ENCODE results near the gene UNKL. TPM values are rescaled to one million over a fixed set of nuclear protein-coding genes. Genes with fewer than 3 reads are reported as not detected.

The UNKL gene
- total and polyA plus RNA-seq, 2 donors (not counting 1 experiment from before 2014, with no cell fraction given) = 53.9 to 178 TPM

DNA sequence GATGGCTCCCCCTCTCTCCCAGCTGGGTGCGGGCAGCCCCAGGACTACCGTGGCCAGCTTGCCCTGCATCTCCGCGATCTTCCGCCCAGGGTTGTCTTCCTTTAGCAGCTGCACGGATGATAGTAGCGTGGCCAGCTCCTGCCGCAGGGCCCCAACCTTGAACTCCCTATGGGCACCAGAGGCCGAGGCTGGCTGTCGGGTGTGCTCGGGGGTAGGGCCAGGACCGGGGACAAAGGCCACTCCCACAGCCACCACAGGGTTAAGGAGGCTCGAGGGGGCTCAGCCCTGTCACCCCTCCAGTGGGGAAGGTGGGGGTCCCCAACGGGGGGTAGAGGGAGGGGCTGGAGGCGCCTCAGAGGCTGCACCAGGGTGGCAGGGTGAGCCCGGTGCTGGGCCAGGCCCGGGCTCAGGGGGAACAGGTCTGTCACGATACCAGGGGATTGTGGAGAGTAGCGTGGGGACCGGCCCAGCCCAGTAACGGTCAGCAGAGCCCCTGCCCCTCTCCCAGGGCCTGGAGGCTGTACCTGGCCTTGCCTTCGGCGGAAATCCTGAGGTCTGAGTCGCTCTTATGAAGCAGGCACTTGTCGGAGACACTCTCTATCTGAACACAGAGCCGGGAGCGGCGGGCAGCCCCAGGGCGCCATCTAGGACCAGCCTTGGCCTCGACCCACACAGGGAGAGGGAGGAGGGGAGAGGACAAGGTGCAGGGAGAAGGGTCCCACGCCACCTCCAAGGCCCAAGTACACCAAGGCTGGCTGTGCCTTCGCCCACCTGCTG lies 21.6 kb upstream of the UNKL start:
- no peaks in the 10 kb centered on the region for H3K9me3 ChIP-seq (ENCODE audit: control extremely low read depth in 1 of 3, control insufficient read depth in 2 of 3, insufficient read depth in 1 of 3, low read length in 2 of 3)
- H2AFZ ChIP-seq (ENCODE audit: insufficient read depth, low read depth, low read length, poor library complexity, severe bottlenecking) = no peak overlapping the region
- H3K9ac ChIP-seq (ENCODE audit: low read length) = no peak overlapping the region
- H3K36me3 ChIP-seq (replicated peaks in 1 of 2; ENCODE audit: control extremely low read depth in 1 of 2, control insufficient read depth in 1 of 2, extremely low read depth in 1 of 2, insufficient read depth in 2 of 2, low read length in 1 of 2) = no peaks in the 10 kb centered on the region
- no peak overlapping the region for H3K27ac ChIP-seq (ENCODE audit: low read length in 2 of 2)
- H3K4me2 ChIP-seq (replicated peaks; ENCODE audit: low read depth, low read length, poor library complexity, severe bottlenecking) = no peak overlapping the region
- intact Hi-C loops (cut with micrococcal nuclease) = no loop called here
- ChIA-PET CTCF (no interaction called here), POLR2A (interaction anchor here (1.0 kb wide), 1 partner anchor 15 kb away, joined by 3 read pairs; the partner anchor contains the start of gene UQCC4)
- TF ChIP-seq, protein P1, sequence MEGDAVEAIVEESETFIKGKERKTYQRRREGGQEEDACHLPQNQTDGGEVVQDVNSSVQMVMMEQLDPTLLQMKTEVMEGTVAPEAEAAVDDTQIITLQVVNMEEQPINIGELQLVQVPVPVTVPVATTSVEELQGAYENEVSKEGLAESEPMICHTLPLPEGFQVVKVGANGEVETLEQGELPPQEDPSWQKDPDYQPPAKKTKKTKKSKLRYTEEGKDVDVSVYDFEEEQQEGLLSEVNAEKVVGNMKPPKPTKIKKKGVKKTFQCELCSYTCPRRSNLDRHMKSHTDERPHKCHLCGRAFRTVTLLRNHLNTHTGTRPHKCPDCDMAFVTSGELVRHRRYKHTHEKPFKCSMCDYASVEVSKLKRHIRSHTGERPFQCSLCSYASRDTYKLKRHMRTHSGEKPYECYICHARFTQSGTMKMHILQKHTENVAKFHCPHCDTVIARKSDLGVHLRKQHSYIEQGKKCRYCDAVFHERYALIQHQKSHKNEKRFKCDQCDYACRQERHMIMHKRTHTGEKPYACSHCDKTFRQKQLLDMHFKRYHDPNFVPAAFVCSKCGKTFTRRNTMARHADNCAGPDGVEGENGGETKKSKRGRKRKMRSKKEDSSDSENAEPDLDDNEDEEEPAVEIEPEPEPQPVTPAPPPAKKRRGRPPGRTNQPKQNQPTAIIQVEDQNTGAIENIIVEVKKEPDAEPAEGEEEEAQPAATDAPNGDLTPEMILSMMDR (IDR thresholded peaks at IDR 0.05) = no peak
- no peak for TF ChIP-seq EZH2 (IDR thresholded peaks at IDR 0.05; ENCODE audit: borderline replicate concordance, insufficient read depth, low read depth, low read length, poor library complexity, severe bottlenecking)
- Mint-ChIP-seq H3K4me1 (peaks cover 5% of the 10 kb centered on the region), H3K4me3 (no peak overlapping the region), H3K27ac (no peak overlapping the region), H3K27me3 (no peaks in the 10 kb centered on the region), H3K9me3 (ENCODE audit: insufficient read depth) (no peaks in the 10 kb centered on the region)
- ATAC-seq (ENCODE audit: low read depth) (no peak), DNase-seq (no peak)
- no peaks in the 10 kb centered on the region for H4K20me1 ChIP-seq (ENCODE audit: control insufficient read depth, insufficient read depth, low read length, poor library complexity, severe bottlenecking)
- peaks cover 12 to 22% of the 10 kb centered on the region in 2 donors for H3K4me1 ChIP-seq (ENCODE audit: control insufficient read depth in 2 of 2, insufficient read depth in 2 of 2, low read length in 2 of 2)
- no peaks in the 10 kb centered on the region for H3K79me2 ChIP-seq (ENCODE audit: control insufficient read depth, insufficient read depth, low read length)
- H3K4me3 ChIP-seq (ENCODE audit: control extremely low read depth in 1 of 5, extremely low read depth in 1 of 5, insufficient read depth in 1 of 5, low read depth in 2 of 5, low read length in 4 of 5) = no peak overlapping the region
- 96% methylated on average over 25 of the region's 32 CpGs for WGBS (ENCODE audit: insufficient coverage)
- H3K27me3 ChIP-seq (replicated peaks in 1 of 4; ENCODE audit: control extremely low read depth in 1 of 4, control insufficient read depth in 3 of 4, insufficient read depth in 4 of 4, low read length in 3 of 4) = no peaks in the 10 kb centered on the region

All from B cell (primary cell).